22Rv1 (cell line): ENCODE measurements around the gene DIAPH2.

Experiments used
- ZFX ChIP-seq: fragments of 450-650 bp; IDR thresholded peaks from 2 replicates; pipeline ENCODE4 v1.6.1; 2017; ENCODE audit warnings: antibody characterized with exemption, borderline replicate concordance
- TF ChIP-seq, protein P1 (sequence below): fragments of 450-650 bp; IDR thresholded peaks from 2 replicates; pipeline ENCODE4 v1.5.1; 2017; ENCODE audit warnings: mild to moderate bottlenecking

DNA sequence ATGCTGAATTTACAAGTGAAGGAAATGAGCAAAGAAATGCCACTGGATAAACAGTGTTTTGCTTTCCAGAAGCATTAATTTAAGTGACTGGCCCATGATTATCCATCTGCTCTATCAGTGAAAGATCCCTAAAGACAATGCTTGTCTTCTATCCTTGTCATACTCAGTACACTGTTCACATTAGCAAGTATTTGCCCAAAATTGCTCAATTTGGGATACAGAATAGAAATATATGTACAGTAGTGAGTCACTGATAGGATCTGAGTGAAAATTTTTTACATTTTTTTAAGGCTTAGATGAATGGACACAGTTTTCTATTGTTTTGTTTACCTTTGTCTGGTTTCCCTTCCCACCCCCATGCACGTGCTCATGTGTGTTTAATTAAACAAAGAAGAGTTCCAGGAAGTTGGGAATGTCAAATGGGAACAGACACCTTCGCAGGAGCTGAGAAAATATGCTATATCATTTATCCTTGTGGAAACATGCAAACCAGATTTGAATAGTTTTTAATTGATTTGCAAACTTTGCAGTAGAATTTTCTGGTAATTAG, 855.4 kb downstream of the DIAPH2 start:
- TF ChIP-seq, protein P1, sequence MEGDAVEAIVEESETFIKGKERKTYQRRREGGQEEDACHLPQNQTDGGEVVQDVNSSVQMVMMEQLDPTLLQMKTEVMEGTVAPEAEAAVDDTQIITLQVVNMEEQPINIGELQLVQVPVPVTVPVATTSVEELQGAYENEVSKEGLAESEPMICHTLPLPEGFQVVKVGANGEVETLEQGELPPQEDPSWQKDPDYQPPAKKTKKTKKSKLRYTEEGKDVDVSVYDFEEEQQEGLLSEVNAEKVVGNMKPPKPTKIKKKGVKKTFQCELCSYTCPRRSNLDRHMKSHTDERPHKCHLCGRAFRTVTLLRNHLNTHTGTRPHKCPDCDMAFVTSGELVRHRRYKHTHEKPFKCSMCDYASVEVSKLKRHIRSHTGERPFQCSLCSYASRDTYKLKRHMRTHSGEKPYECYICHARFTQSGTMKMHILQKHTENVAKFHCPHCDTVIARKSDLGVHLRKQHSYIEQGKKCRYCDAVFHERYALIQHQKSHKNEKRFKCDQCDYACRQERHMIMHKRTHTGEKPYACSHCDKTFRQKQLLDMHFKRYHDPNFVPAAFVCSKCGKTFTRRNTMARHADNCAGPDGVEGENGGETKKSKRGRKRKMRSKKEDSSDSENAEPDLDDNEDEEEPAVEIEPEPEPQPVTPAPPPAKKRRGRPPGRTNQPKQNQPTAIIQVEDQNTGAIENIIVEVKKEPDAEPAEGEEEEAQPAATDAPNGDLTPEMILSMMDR = no peak
- TF ChIP-seq ZFX = no peak
